K562 (cell line): ENCODE measurements around the gene CD96. TPM values are rescaled to one million over a fixed set of nuclear protein-coding genes. Genes with fewer than 3 reads are reported as not detected.

Source experiments
- ATAC-seq: fragments of 200-7000 bp; cut with Tn5 transposase; 3 replicates; pipeline ENCODE4 v1.9.1; 2020; ENCODE audit warnings: moderate library complexity
- BruUV-seq: library from RNA; stranded (reverse); fragments of 400-500 nt; replicated peaks from 2 replicates; lab custom pipeline; 2021; lab: Mats Ljungman, UMichigan
- CTCF ChIA-PET: fragments of 300-600 bp; formaldehyde crosslinking; extraction: SDS; loops from one replicate; lab custom pipeline; 2021; ENCODE audit warnings: low intra/inter-chr PET ratio; lab: Yijun Ruan, JAX
- POLR2A ChIA-PET: fragments of 300-600, 350-650 bp; sonication (Branson Sonifier 250); formaldehyde crosslinking; extraction: SDS; loops from one replicate; lab custom pipeline; 2021; ENCODE audit warnings: antibody characterized with exemption, inconsistent platforms; lab: Yijun Ruan, JAX
- DNase-seq, 4 experiments: peaks; one replicate each; pipeline versions ENCODE4 v3.0.0 to v3.0.0-alpha.2; 2011 to 2018; ENCODE audit warnings: low spot score in 3 of 4, mixed read lengths in 3 of 4; ENCODE audit errors: extremely low read depth in 1 of 4
- FAIRE-seq: peaks from 2 replicates; lab custom pipeline; 2011; peaks lifted over from hg19 to GRCh38; lab: Jason Lieb, UNC
- H2AFZ ChIP-seq: 2 replicates; pipeline ENCODE4 v1.6.0; 2011; ENCODE audit warnings: low read depth, low read length, control low read depth, inconsistent platforms
- H3K27ac ChIP-seq: fragments of 200-600 bp; 3 replicates; pipeline ENCODE4 v1.8.0; 2011; ENCODE audit warnings: low read depth, mild to moderate bottlenecking, control low read depth, inconsistent platforms, low read length, moderate library complexity, mixed read lengths; ENCODE audit errors: extremely low read depth
- H3K27me3 ChIP-seq, 2 experiments: fragments of 300-600 bp in 1 of 2; 2 replicates in 1 of 2; 3 replicates in 1 of 2; pipeline versions ENCODE4 v1.6.0 to v1.8.0; 2011; ENCODE audit warnings: inconsistent platforms in 2 of 2, low read length in 2 of 2, mild to moderate bottlenecking in 1 of 2, mixed read lengths in 1 of 2, moderate library complexity in 1 of 2; ENCODE audit not compliant: control insufficient read depth in 2 of 2, insufficient read depth in 2 of 2
- H3K36me3 ChIP-seq: fragments of 300-600 bp; 3 replicates; pipeline ENCODE4 v1.8.0; 2011; ENCODE audit warnings: mild to moderate bottlenecking, low read length, inconsistent platforms; ENCODE audit not compliant: control insufficient read depth, insufficient read depth
- H3K4me1 ChIP-seq, 2 experiments: fragments of 200-600 bp in 1 of 2; replicated peaks in 1 of 2; 2 replicates in 1 of 2; 3 replicates in 1 of 2; pipeline versions ENCODE4 v1.5.1 to v1.8.0; 2011; ENCODE audit warnings: inconsistent platforms in 2 of 2, low read length in 2 of 2, mild to moderate bottlenecking in 1 of 2, mixed read lengths in 1 of 2, moderate library complexity in 1 of 2; ENCODE audit not compliant: control insufficient read depth in 2 of 2, insufficient read depth in 2 of 2
- H3K4me2 ChIP-seq: 2 replicates; pipeline ENCODE4 v1.6.1; 2011; ENCODE audit warnings: low read length, control low read depth, inconsistent platforms, mixed read lengths; ENCODE audit not compliant: insufficient read depth
- H3K4me3 ChIP-seq: fragments of 200-600 bp; sonication (generic), shearing (Covaris generic); 2 replicates; pipeline ENCODE4 v1.5.1; 2016; ENCODE audit warnings: control low read depth, inconsistent platforms
- H3K79me2 ChIP-seq: fragments of 200-600 bp; 3 replicates; pipeline ENCODE4 v1.8.0; 2011; ENCODE audit warnings: low read length, inconsistent platforms; ENCODE audit not compliant: control insufficient read depth, insufficient read depth
- H3K9ac ChIP-seq, 2 experiments: 2 replicates each; pipeline versions ENCODE4 v1.6.0 to v1.6.1; 2011; ENCODE audit warnings: low read depth in 2 of 2, low read length in 2 of 2, control low read depth in 1 of 2, inconsistent platforms in 1 of 2, mild to moderate bottlenecking in 1 of 2, mixed read lengths in 1 of 2; ENCODE audit not compliant: insufficient read depth in 1 of 2
- H3K9me1 ChIP-seq: one replicate; pipeline ENCODE4 v1.6.0; 2011; ENCODE audit warnings: inconsistent platforms, mild to moderate bottlenecking, low read length, moderate library complexity; ENCODE audit not compliant: control insufficient read depth, insufficient read depth
- H3K9me3 ChIP-seq: replicated peaks from 2 replicates; pipeline ENCODE4 v1.5.1; 2011; ENCODE audit warnings: low read depth, low read length, inconsistent platforms; ENCODE audit not compliant: control insufficient read depth, insufficient read depth
- H4K20me1 ChIP-seq: replicated peaks from 2 replicates; pipeline ENCODE4 v1.6.1; 2011; ENCODE audit warnings: low read length, inconsistent platforms, mixed read lengths; ENCODE audit not compliant: control insufficient read depth, insufficient read depth
- CEBPB ChIP-seq: fragments of 450-650 bp; IDR thresholded peaks from 2 replicates; pipeline ENCODE4 v1.6.1; 2016; ENCODE audit warnings: missing genetic modification characterization, missing compliant biosample characterization
- CHD4 ChIP-seq: fragments of 200-600 bp; sonication (generic); IDR thresholded peaks from 3 replicates; pipeline ENCODE4 v1.6.1; 2012; ENCODE audit warnings: low read depth, mild to moderate bottlenecking, mixed read lengths, low read length, inconsistent platforms; ENCODE audit not compliant: insufficient read depth, insufficient replicate concordance, poor library complexity, severe bottlenecking
- ILF3 ChIP-seq: fragments of 450-650 bp; IDR thresholded peaks from 2 replicates; pipeline ENCODE4 v1.6.1; 2018; ENCODE audit warnings: antibody characterized with exemption, mild to moderate bottlenecking, moderate library complexity, borderline replicate concordance
- RBM22 ChIP-seq: fragments of 200-400 bp; formaldehyde crosslinking; IDR thresholded peaks from 2 replicates; pipeline ENCODE4 v1.6.1; 2018; ENCODE audit warnings: low read length, low read depth; ENCODE audit not compliant: poor library complexity, severe bottlenecking
- RFX7 ChIP-seq: fragments of 250-450 bp; sonication (Bioruptor Pico); IDR thresholded peaks from 2 replicates; pipeline ENCODE4 v1.5.1; 2021; ENCODE audit warnings: mild to moderate bottlenecking
- ZNF175 ChIP-seq: fragments of 200-800 bp; sonication (Bioruptor generic); IDR thresholded peaks from 2 replicates; pipeline ENCODE4 v1.6.1; 2016; ENCODE audit warnings: low read depth, mild to moderate bottlenecking, missing genetic modification characterization, missing compliant biosample characterization
- ZNF445 ChIP-seq: fragments of 250-450 bp; sonication (Bioruptor Pico); IDR thresholded peaks from 2 replicates; pipeline ENCODE4 v1.4.0; 2020; ENCODE audit warnings: low read depth, mild to moderate bottlenecking, moderate library complexity
- ZNF778 ChIP-seq: fragments of 450-650 bp; formaldehyde crosslinking; IDR thresholded peaks from 2 replicates; pipeline ENCODE4 v1.4.0; 2020; ENCODE audit warnings: mild to moderate bottlenecking, moderate library complexity
- in situ Hi-C: fragments of 300-500 bp; cut with MboI; formaldehyde crosslinking; loops from 4 replicates; pipeline ENCODE4 v1.15.0; 2018; ENCODE audit warnings: inconsistent platforms, mixed read lengths
- intact Hi-C: fragments of 100-400 bp; cut with micrococcal nuclease; formaldehyde crosslinking; loops from 2 replicates; pipeline ENCODE4 v1.14.2; 2022
- polyA plus RNA-seq, 8 experiments: library from polyadenylated mRNA; depleted of rRNA in 4 of 8; stranded (reverse) in 5 of 8; unstranded in 3 of 8; fragments of >200 nt; fragmentation: Nextera tagmentation in 2 of 8; fragmentation: Illumina TruSeq in 1 of 8; extraction: Ambion mirVana in 2 of 8; extraction: Trizol in 1 of 8; gene quantifications; 2 replicates each; pipeline versions ENCODE4 v1.2.1 to v1.2.3, GENCODE V29; 2011 to 2014; ENCODE audit warnings: inconsistent platforms in 1 of 8, missing spikeins in 1 of 8
- total RNA-seq, 7 experiments: library from RNA; depleted of rRNA in 6 of 7; stranded (reverse); fragments of >200 nt in 6 of 7; fragmentation: Illumina TruSeq in 2 of 7; extraction: Trizol in 2 of 7; gene quantifications; 2 replicates each; pipeline versions ENCODE4 v1.2.1 to v1.2.3, GENCODE V29; 2011 to 2021; ENCODE audit warnings: low replicate concordance in 1 of 7
- TF ChIP-seq, protein P1 (sequence below), 2 experiments: fragments of 450-650 bp; IDR thresholded peaks; 2 replicates each; pipeline ENCODE4 v1.6.1; 2016
- TF ChIP-seq, protein P2 (sequence below): fragments of 450-650 bp; formaldehyde crosslinking; IDR thresholded peaks from 2 replicates; pipeline ENCODE4 v1.4.0; 2020; ENCODE audit warnings: mild to moderate bottlenecking, moderate library complexity

Gene CD96
- total and polyA plus RNA-seq, 9 of the 15 experiments (the other 6 are each of a cell fraction or from before 2014, with no cell fraction given): 0.32 to 5.7 (median 1.2) TPM

DNA sequence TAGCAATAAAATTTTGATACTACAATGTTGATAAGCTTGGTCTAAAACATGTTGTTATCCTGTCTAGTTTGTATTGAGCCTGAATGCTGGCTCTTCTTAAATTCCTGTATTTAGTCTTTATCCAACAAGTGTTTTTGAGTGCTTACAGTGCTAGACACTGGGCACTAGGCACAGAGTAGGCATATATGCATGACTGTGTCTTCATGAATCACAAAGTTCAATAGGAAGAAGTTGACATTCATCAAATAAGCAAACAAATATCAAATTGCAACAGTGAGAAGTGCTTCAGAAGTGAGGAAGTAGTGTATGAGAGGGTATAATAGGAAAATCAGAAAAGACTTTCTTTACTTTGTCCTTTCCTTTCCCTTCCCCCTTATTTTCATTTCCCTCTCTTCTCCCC lies 6.8 kb downstream of the CD96 start:
- POLR2A ChIA-PET: no interaction called here
- Histone ChIP-seq H3K27me3 (no peaks in the 10 kb centered on the region), H3K4me1 (no peaks in the 10 kb centered on the region), H3K9ac (no peak overlapping the region), H3K4me3 (no peak overlapping the region), H3K9me3 (no peaks in the 10 kb centered on the region), H3K9me1 (no peaks in the 10 kb centered on the region), H2AFZ (no peak overlapping the region), H4K20me1 (no peaks in the 10 kb centered on the region), H3K79me2 (no peaks in the 10 kb centered on the region), H3K36me3 (no peaks in the 10 kb centered on the region), H3K27ac (no peak overlapping the region; the same call in 2 of the 3 replicates), H3K4me2 (no peak overlapping the region)
- FAIRE-seq: no peak
- intact Hi-C loops (no loop called here), in situ Hi-C loops (no loop called here)
- TF ChIP-seq, protein P1, sequence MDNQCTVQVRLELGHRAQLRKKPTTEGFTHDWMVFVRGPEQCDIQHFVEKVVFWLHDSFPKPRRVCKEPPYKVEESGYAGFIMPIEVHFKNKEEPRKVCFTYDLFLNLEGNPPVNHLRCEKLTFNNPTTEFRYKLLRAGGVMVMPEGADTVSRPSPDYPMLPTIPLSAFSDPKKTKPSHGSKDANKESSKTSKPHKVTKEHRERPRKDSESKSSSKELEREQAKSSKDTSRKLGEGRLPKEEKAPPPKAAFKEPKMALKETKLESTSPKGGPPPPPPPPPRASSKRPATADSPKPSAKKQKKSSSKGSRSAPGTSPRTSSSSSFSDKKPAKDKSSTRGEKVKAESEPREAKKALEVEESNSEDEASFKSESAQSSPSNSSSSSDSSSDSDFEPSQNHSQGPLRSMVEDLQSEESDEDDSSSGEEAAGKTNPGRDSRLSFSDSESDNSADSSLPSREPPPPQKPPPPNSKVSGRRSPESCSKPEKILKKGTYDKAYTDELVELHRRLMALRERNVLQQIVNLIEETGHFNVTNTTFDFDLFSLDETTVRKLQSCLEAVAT (IDR thresholded peaks at IDR 0.05): no peak
- TF ChIP-seq ZNF175 (CRISPR knock-in tag) (no peak), RBM22 (no peak), CHD4 (no peak), ILF3 (no peak), RFX7 (CRISPR knock-in tag) (no peak), CEBPB (no peak), ZNF445 (CRISPR knock-in tag) (no peak), ZNF778 (CRISPR knock-in tag) (no peak)
- TF ChIP-seq, protein P2, sequence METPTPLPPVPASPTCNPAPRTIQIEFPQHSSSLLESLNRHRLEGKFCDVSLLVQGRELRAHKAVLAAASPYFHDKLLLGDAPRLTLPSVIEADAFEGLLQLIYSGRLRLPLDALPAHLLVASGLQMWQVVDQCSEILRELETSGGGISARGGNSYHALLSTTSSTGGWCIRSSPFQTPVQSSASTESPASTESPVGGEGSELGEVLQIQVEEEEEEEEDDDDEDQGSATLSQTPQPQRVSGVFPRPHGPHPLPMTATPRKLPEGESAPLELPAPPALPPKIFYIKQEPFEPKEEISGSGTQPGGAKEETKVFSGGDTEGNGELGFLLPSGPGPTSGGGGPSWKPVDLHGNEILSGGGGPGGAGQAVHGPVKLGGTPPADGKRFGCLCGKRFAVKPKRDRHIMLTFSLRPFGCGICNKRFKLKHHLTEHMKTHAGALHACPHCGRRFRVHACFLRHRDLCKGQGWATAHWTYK (CRISPR knock-in tag): no peak
- CTCF ChIA-PET: no interaction called here
- no peak for DNase-seq
- ATAC-seq: no peak
- no TSS peak for BruUV-seq
